B cell (primary cell): ENCODE data around the gene UNC5B. TPM values are rescaled to one million over a fixed set of nuclear protein-coding genes. Genes with fewer than 3 reads are reported as not detected.

ENCODE experiments used
- ATAC-seq: fragments of 200-7000 bp; cut with Tn5 transposase; one replicate; pipeline ENCODE4 v1.10.0; 2021; ENCODE audit warnings: low read depth, mild to moderate bottlenecking, moderate number of reproducible peaks, moderate library complexity
- CTCF ChIA-PET: fragments of 350-600 bp; sonication (Branson Sonifier 250); formaldehyde crosslinking; loops from one replicate; lab custom pipeline; 2021; ENCODE audit warnings: antibody characterized with exemption, inconsistent platforms; lab: Charles Lee
- POLR2A ChIA-PET: fragments of 350-600 bp; sonication (Branson Sonifier 250); formaldehyde crosslinking; loops from one replicate; lab custom pipeline; 2021; ENCODE audit warnings: antibody characterized with exemption; lab: Charles Lee
- DNase-seq: peaks from one replicate; pipeline ENCODE4 v3.0.0; 2013
- H2AFZ ChIP-seq: 2 replicates; pipeline ENCODE4 v1.6.1; 2012; ENCODE audit warnings: mild to moderate bottlenecking, low read depth, low read length; ENCODE audit not compliant: insufficient read depth, poor library complexity, severe bottlenecking
- H3K27ac ChIP-seq, 2 donors: 1 replicate in 1 of 2; 2 replicates in 1 of 2; pipeline ENCODE4 v1.5.1; 2012 to 2013; ENCODE audit warnings: low read length in 2 of 2, mild to moderate bottlenecking in 2 of 2, moderate library complexity in 1 of 2
- H3K27me3 ChIP-seq, 4 experiments: fragments of 200-600 bp in 1 of 4; sonication (generic) in 1 of 4; replicated peaks in 1 of 4; 1 replicate in 2 of 4; 2 replicates in 2 of 4; pipeline versions ENCODE4 v1.6.1 to v1.7.0; 2013 to 2016; ENCODE audit warnings: low read length in 3 of 4, mild to moderate bottlenecking in 2 of 4, mixed read lengths in 1 of 4, moderate library complexity in 1 of 4; ENCODE audit not compliant: insufficient read depth in 4 of 4, control insufficient read depth in 3 of 4; ENCODE audit errors: control extremely low read depth in 1 of 4
- H3K36me3 ChIP-seq, 2 experiments: replicated peaks in 1 of 2; 1 replicate in 1 of 2; 2 replicates in 1 of 2; pipeline versions ENCODE4 v1.6.1 to v1.7.1; 2013; ENCODE audit warnings: low read length in 1 of 2; ENCODE audit not compliant: insufficient read depth in 2 of 2, control insufficient read depth in 1 of 2; ENCODE audit errors: control extremely low read depth in 1 of 2, extremely low read depth in 1 of 2
- H3K4me1 ChIP-seq, 2 donors: fragments of 200-600 bp in 1 of 2; sonication (generic) in 1 of 2; 1 replicate in 1 of 2; 2 replicates in 1 of 2; pipeline versions ENCODE4 v1.5.1 to v1.6.1; 2013 to 2017; ENCODE audit warnings: low read length in 2 of 2; ENCODE audit not compliant: control insufficient read depth in 2 of 2, insufficient read depth in 2 of 2
- H3K4me2 ChIP-seq: replicated peaks from 2 replicates; pipeline ENCODE3; 2012; ENCODE audit warnings: mild to moderate bottlenecking, low read depth, low read length; ENCODE audit not compliant: poor library complexity, severe bottlenecking
- H3K4me3 ChIP-seq, 5 experiments: fragments of 200-600 bp in 1 of 5; sonication (generic) in 1 of 5; 1 replicate in 3 of 5; 2 replicates in 2 of 5; pipeline versions ENCODE4 v1.5.1 to v1.7.0; 2011 to 2016; ENCODE audit warnings: low read length in 4 of 5, mild to moderate bottlenecking in 4 of 5, low read depth in 2 of 5, control low read depth in 1 of 5, moderate library complexity in 1 of 5; ENCODE audit not compliant: insufficient read depth in 1 of 5; ENCODE audit errors: control extremely low read depth in 1 of 5, extremely low read depth in 1 of 5
- H3K79me2 ChIP-seq: fragments of 200-600 bp; sonication (generic); one replicate; pipeline ENCODE4 v1.6.0; 2016; ENCODE audit warnings: low read length; ENCODE audit not compliant: control insufficient read depth, insufficient read depth
- H3K9ac ChIP-seq: fragments of 200-600 bp; sonication (generic); 2 replicates; pipeline ENCODE4 v1.6.1; 2017; ENCODE audit warnings: mild to moderate bottlenecking, low read length, moderate library complexity
- H3K9me3 ChIP-seq, 3 donors: one replicate each; pipeline versions ENCODE4 v1.6.1 to v1.7.1; 2013; ENCODE audit warnings: low read length in 2 of 3; ENCODE audit not compliant: control insufficient read depth in 2 of 3, insufficient read depth in 1 of 3; ENCODE audit errors: control extremely low read depth in 1 of 3
- H4K20me1 ChIP-seq: 2 replicates; pipeline ENCODE4 v1.6.0; 2012; ENCODE audit warnings: mild to moderate bottlenecking, low read length; ENCODE audit not compliant: insufficient read depth, control insufficient read depth, poor library complexity, severe bottlenecking
- H3K27ac Mint-ChIP-seq: one replicate; pipeline ENCODE4 v1.8.0; 2021; ENCODE audit warnings: mixed read lengths
- H3K27me3 Mint-ChIP-seq: one replicate; pipeline ENCODE4 v1.8.0; 2021; ENCODE audit warnings: mixed read lengths
- H3K4me1 Mint-ChIP-seq: one replicate; pipeline ENCODE4 v1.8.0; 2021; ENCODE audit warnings: mixed read lengths
- H3K4me3 Mint-ChIP-seq: one replicate; pipeline ENCODE4 v1.8.0; 2021; ENCODE audit warnings: mixed read lengths
- H3K9me3 Mint-ChIP-seq: one replicate; pipeline ENCODE4 v1.8.0; 2022; ENCODE audit warnings: mixed read lengths; ENCODE audit not compliant: insufficient read depth
- EZH2 ChIP-seq: IDR thresholded peaks from 2 replicates; pipeline ENCODE4 v1.6.1; 2012; ENCODE audit warnings: borderline replicate concordance, low read depth, mild to moderate bottlenecking, moderate library complexity, low read length; ENCODE audit not compliant: insufficient read depth, poor library complexity, severe bottlenecking
- WGBS: methylation state at CpG from one replicate; pipeline ENCODE4 v1.1.5; 2013; ENCODE audit warnings: missing lambda C conversion rate; ENCODE audit not compliant: insufficient coverage; 5-methylcytosine and 5-hydroxymethylcytosine counted together
- intact Hi-C: fragments of 100-400 bp; cut with micrococcal nuclease; formaldehyde crosslinking; loops from one replicate; pipeline ENCODE4 v1.10.0; 2022
- polyA plus RNA-seq: library from polyadenylated mRNA; depleted of rRNA; stranded (reverse); fragments of >200 nt; gene quantifications from 2 replicates; pipeline ENCODE4 v1.2.3, GENCODE V29; 2012
- total RNA-seq, 2 donors: library from RNA; stranded (reverse); fragments of 120-200 nt in 1 of 2; gene quantifications; 1 replicate in 1 of 2; 2 replicates in 1 of 2; pipeline versions ENCODE4 v1.2.3 to v1.2.4, GENCODE V29; 2013 to 2022
- TF ChIP-seq, protein P1 (sequence below): fragments of 200-600 bp; IDR thresholded peaks from one replicate; pipeline ENCODE4 v1.8.0; 2022; ENCODE audit warnings: antibody characterized with exemption, mild to moderate bottlenecking

The UNC5B gene
- total and polyA plus RNA-seq, 2 donors (not counting 1 experiment from before 2014, with no cell fraction given) = not detected

DNA sequence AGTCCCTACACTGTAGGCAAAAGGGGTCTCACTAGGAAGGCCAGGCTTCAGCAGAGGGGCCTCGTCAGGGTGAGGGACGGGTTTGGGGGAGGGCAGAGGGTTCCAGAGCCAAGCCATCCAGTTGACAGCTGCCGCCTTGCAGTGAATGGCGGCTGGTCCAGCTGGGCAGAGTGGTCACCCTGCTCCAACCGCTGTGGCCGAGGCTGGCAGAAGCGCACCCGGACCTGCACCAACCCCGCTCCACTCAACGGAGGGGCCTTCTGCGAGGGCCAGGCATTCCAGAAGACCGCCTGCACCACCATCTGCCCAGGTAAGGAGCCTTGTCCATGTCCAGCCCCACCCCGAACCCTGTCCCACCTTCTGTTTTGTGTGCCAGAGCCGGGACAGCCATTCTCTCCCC, 75.1 kb downstream of the UNC5B start:
- intact Hi-C loops = no loop called here
- no peak overlapping the region for H3K27ac ChIP-seq
- ChIA-PET POLR2A (no interaction called here), CTCF (no interaction called here)
- H3K27me3 ChIP-seq = no peaks in the 10 kb centered on the region
- H3K4me1 ChIP-seq = no peaks in the 10 kb centered on the region
- Mint-ChIP-seq H3K27ac (no peak overlapping the region), H3K4me3 (no peak overlapping the region), H3K9me3 (no peaks in the 10 kb centered on the region), H3K4me1 (peaks cover 6% of the 10 kb centered on the region), H3K27me3 (peaks cover under 1% of the 10 kb centered on the region)
- DNase-seq (no peak), ATAC-seq (no peak)
- H3K4me3 ChIP-seq = no peak overlapping the region
- TF ChIP-seq, protein P1, sequence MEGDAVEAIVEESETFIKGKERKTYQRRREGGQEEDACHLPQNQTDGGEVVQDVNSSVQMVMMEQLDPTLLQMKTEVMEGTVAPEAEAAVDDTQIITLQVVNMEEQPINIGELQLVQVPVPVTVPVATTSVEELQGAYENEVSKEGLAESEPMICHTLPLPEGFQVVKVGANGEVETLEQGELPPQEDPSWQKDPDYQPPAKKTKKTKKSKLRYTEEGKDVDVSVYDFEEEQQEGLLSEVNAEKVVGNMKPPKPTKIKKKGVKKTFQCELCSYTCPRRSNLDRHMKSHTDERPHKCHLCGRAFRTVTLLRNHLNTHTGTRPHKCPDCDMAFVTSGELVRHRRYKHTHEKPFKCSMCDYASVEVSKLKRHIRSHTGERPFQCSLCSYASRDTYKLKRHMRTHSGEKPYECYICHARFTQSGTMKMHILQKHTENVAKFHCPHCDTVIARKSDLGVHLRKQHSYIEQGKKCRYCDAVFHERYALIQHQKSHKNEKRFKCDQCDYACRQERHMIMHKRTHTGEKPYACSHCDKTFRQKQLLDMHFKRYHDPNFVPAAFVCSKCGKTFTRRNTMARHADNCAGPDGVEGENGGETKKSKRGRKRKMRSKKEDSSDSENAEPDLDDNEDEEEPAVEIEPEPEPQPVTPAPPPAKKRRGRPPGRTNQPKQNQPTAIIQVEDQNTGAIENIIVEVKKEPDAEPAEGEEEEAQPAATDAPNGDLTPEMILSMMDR = no peak
- TF ChIP-seq EZH2 = no peak
- no peaks in the 10 kb centered on the region for H3K36me3 ChIP-seq
- WGBS = 87% methylated on average over 14 of the region's 14 CpGs
- peaks cover 0 to 5% (median 0%) of the 10 kb centered on the region in 3 donors for H3K9me3 ChIP-seq
- H4K20me1 ChIP-seq = no peaks in the 10 kb centered on the region
- no peak overlapping the region for H3K9ac ChIP-seq
- no peak overlapping the region for H3K4me2 ChIP-seq
- no peaks in the 10 kb centered on the region for H3K79me2 ChIP-seq
- H2AFZ ChIP-seq = no peak overlapping the region

GRCh38 chr10:71288461-71288860, 76.1 kb downstream of the UNC5B start:
- intact Hi-C loops = no loop called here
- no peak for ATAC-seq
- no peak for TF ChIP-seq EZH2
- TF ChIP-seq, protein P1 = no peak
- H3K79me2 ChIP-seq = no peaks in the 10 kb centered on the region
- peaks cover 0 to 5% (median 0%) of the 10 kb centered on the region in 3 donors for H3K9me3 ChIP-seq
- Mint-ChIP-seq H3K27me3 (peaks cover 4% of the 10 kb centered on the region), H3K9me3 (no peaks in the 10 kb centered on the region), H3K4me1 (peaks cover 6% of the 10 kb centered on the region), H3K27ac (no peak overlapping the region), H3K4me3 (no peak overlapping the region)
- H3K36me3 ChIP-seq = no peaks in the 10 kb centered on the region
- no peak overlapping the region for H3K9ac ChIP-seq
- H4K20me1 ChIP-seq = no peaks in the 10 kb centered on the region
- no peak for DNase-seq
- H3K27me3 ChIP-seq = no peaks in the 10 kb centered on the region
- H3K4me2 ChIP-seq = no peak overlapping the region
- no peak overlapping the region for H3K27ac ChIP-seq
- CTCF ChIA-PET = no interaction called here
- H3K4me1 ChIP-seq = no peaks in the 10 kb centered on the region
- no peak overlapping the region for H3K4me3 ChIP-seq
- no peak overlapping the region for H2AFZ ChIP-seq
- POLR2A ChIA-PET = no interaction called here
- 79% methylated on average over 15 of the region's 15 CpGs for WGBS
